IPS-NIHi11 (cell line): ENCODE measurements around the gene LMBRD2.
"Not testable (repeated sequence)": the region's sequence is repeated elsewhere in the genome, so short reads cannot be mapped to it uniquely, and the experiment has no call there.

Experiments used
- DNase-seq: peaks from one replicate; pipeline ENCODE4 v3.0.0; 2012; ENCODE audit warnings: mixed read lengths, low spot score

The LMBRD2 gene

GRCh38 chr5:36161361-36161760, 9.7 kb upstream of the LMBRD2 start:
- no peak for DNase-seq

GRCh38 chr5:36160617-36161016, 8.9 kb upstream of the LMBRD2 start:
- DNase-seq = no peak

- no peak for DNase-seq
These were observed 6.5 kb upstream of the LMBRD2 start for GRCh38 chr5:36158144-36158543.

GRCh38 chr5:36156619-36157018, 4.9 kb upstream of the LMBRD2 start:
- no peak for DNase-seq

- no peak for DNase-seq
These were observed 4.5 kb upstream of the LMBRD2 start for GRCh38 chr5:36156121-36156601.

GRCh38 chr5:36155291-36155690, 3.6 kb upstream of the LMBRD2 start:
- no peak for DNase-seq

GRCh38 chr5:36153726-36154125, 2.0 kb upstream of the LMBRD2 start:
- no peak for DNase-seq

GRCh38 chr5:36153298-36153677, 1.6 kb upstream of the LMBRD2 start:
- DNase-seq = no peak

GRCh38 chr5:36152324-36153297, 924 bp upstream of the LMBRD2 start:
- DNase-seq = peak; percentile 17

- peak; percentile 23 for DNase-seq
These were observed 832 bp downstream of the LMBRD2 start for GRCh38 chr5:36150676-36151433.

- no peak for DNase-seq
These were observed 4.0 kb downstream of the LMBRD2 start for GRCh38 chr5:36147681-36148080.

- no peak for DNase-seq
These were observed 5.3 kb downstream of the LMBRD2 start for GRCh38 chr5:36146390-36146789.

GRCh38 chr5:36145311-36145710, 6.4 kb downstream of the LMBRD2 start:
- no peak for DNase-seq

- DNase-seq = no peak
These were observed 12.6 kb downstream of the LMBRD2 start for GRCh38 chr5:36138900-36139683.

- no peak for DNase-seq
These were observed 15.1 kb downstream of the LMBRD2 start for GRCh38 chr5:36136581-36136980.

- DNase-seq = no peak
These were observed 15.7 kb downstream of the LMBRD2 start for GRCh38 chr5:36135988-36136387.

- not testable (repeated sequence) for DNase-seq
These were observed 18.7 kb downstream of the LMBRD2 start for GRCh38 chr5:36133009-36133408.

GRCh38 chr5:36129666-36130065, 22.0 kb downstream of the LMBRD2 start:
- DNase-seq = not testable (repeated sequence)

- DNase-seq = no peak
These were observed 22.9 kb downstream of the LMBRD2 start for GRCh38 chr5:36128795-36129194.

GRCh38 chr5:36125868-36126267, 25.8 kb downstream of the LMBRD2 start:
- DNase-seq = no peak

- DNase-seq = no peak
These were observed 40.4 kb downstream of the LMBRD2 start for GRCh38 chr5:36111238-36111637.
